ENCODE measurements around the gene CFH.
"Not testable (repeated sequence)": the region's sequence is repeated elsewhere in the genome, so short reads cannot be mapped to it uniquely, and the experiment has no call there.

CFH gene

GRCh38 chr1:196651637-196652215, at the start of gene CFH:
TSS of gene CFH (plus strand) at chr1:196652043. CDS start at chr1:196652118, 75 bp downstream.
- no peak for DNase-seq

- no peak for DNase-seq
Observed at GRCh38 chr1:196603651-196604050, 48.2 kb upstream of the CFH start.

GRCh38 chr1:196607981-196608380, 43.9 kb upstream of the CFH start:
- DNase-seq: no peak

GRCh38 chr1:196608390-196609369, 43.2 kb upstream of the CFH start, which contains the start of gene KCNT2:
TSS of gene KCNT2 (minus strand) at chr1:196608440. CDS start at chr1:196608309, 131 bp downstream.
- DNase-seq: no peak

GRCh38 chr1:196609370-196609737, 42.5 kb upstream of the CFH start:
- DNase-seq: no peak

- DNase-seq: no peak
Observed at GRCh38 chr1:196611873-196612272, 40.0 kb upstream of the CFH start.

- no peak for DNase-seq
Observed at GRCh38 chr1:196619721-196620120, 32.1 kb upstream of the CFH start.

GRCh38 chr1:196623079-196623478, 28.8 kb upstream of the CFH start:
- no peak for DNase-seq

- DNase-seq: no peak
Observed at GRCh38 chr1:196628838-196629237, 23.0 kb upstream of the CFH start.

- DNase-seq: no peak
Observed at GRCh38 chr1:196637606-196638005, 14.2 kb upstream of the CFH start.

GRCh38 chr1:196638466-196638865, 13.4 kb upstream of the CFH start:
- DNase-seq: no peak

GRCh38 chr1:196639291-196639690, 12.6 kb upstream of the CFH start:
- not testable (repeated sequence) for DNase-seq

GRCh38 chr1:196640976-196641375, 10.9 kb upstream of the CFH start:
- DNase-seq: no peak

GRCh38 chr1:196649990-196650389, 1.9 kb upstream of the CFH start:
- DNase-seq: no peak

- no peak for DNase-seq
Observed at GRCh38 chr1:196650403-196650802, 1.4 kb upstream of the CFH start.

GRCh38 chr1:196651079-196651478, 764 bp upstream of the CFH start:
- DNase-seq: no peak

- no peak for DNase-seq
Observed at GRCh38 chr1:196654271-196654670, 2.4 kb downstream of the CFH start.

- DNase-seq: no peak
Observed at GRCh38 chr1:196655071-196655470, 3.2 kb downstream of the CFH start.

GRCh38 chr1:196655494-196655893, 3.7 kb downstream of the CFH start:
- DNase-seq: no peak

GRCh38 chr1:196659471-196659870, 7.6 kb downstream of the CFH start:
- DNase-seq: no peak

GRCh38 chr1:196660272-196660671, 8.4 kb downstream of the CFH start:
- DNase-seq: no peak

- DNase-seq: no peak
Observed at GRCh38 chr1:196660852-196661251, 9.0 kb downstream of the CFH start.

GRCh38 chr1:196661345-196661744, 9.5 kb downstream of the CFH start:
- DNase-seq: no peak

GRCh38 chr1:196667131-196667530, 15.3 kb downstream of the CFH start:
- no peak for DNase-seq
